DND-41 (cell line): ENCODE results near the gene MIPEP.

ENCODE experiments used
- EZH2 ChIP-seq: IDR thresholded peaks from 3 replicates; pipeline ENCODE4 v1.6.1; 2012; ENCODE audit warnings: borderline replicate concordance, low read depth, mild to moderate bottlenecking, moderate library complexity, low read length, inconsistent platforms; ENCODE audit not compliant: severe bottlenecking
- TF ChIP-seq, protein P1 (sequence below): IDR thresholded peaks from 2 replicates; pipeline ENCODE4 v1.5.1; 2012; ENCODE audit warnings: borderline replicate concordance, low read length, moderate library complexity, mild to moderate bottlenecking; ENCODE audit not compliant: poor library complexity, severe bottlenecking; ENCODE audit errors: extremely low read depth

DNA sequence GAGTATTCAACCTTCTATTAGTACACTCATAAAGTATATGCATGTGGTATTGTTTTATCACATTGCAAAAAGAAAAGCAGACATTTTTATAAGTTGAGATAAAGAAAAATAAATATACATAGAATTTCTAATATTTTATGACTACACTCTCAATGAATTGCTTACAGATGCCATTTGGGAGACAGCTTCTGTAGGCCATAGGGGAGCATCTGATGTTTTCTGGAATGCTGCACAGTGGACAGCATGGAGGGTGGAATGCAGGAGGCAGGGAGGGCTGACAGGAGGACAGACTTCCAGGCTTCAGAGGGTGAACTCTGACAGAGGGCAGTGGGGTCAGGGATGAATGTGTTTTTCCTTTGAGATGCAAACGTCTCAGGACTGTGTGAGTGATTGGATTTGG lies 45.8 kb downstream of the MIPEP start:
- no peak for TF ChIP-seq EZH2
- TF ChIP-seq, protein P1, sequence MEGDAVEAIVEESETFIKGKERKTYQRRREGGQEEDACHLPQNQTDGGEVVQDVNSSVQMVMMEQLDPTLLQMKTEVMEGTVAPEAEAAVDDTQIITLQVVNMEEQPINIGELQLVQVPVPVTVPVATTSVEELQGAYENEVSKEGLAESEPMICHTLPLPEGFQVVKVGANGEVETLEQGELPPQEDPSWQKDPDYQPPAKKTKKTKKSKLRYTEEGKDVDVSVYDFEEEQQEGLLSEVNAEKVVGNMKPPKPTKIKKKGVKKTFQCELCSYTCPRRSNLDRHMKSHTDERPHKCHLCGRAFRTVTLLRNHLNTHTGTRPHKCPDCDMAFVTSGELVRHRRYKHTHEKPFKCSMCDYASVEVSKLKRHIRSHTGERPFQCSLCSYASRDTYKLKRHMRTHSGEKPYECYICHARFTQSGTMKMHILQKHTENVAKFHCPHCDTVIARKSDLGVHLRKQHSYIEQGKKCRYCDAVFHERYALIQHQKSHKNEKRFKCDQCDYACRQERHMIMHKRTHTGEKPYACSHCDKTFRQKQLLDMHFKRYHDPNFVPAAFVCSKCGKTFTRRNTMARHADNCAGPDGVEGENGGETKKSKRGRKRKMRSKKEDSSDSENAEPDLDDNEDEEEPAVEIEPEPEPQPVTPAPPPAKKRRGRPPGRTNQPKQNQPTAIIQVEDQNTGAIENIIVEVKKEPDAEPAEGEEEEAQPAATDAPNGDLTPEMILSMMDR = no peak
